HG03432 (cell line): ENCODE results near the gene AGPAT3.

Experiments used
- ATAC-seq: cut with Tn5 transposase; IDR thresholded peaks from one replicate; pipeline ENCODE4 v1.9.1; 2021; ENCODE audit warnings: mild to moderate bottlenecking, moderate library complexity; ENCODE audit not compliant: unreplicated experiment

AGPAT3 gene

GRCh38 chr21:43861706-43862105 lies 3.3 kb upstream of the AGPAT3 start:
- ATAC-seq = no peak

GRCh38 chr21:43864313-43864961 lies 586 bp upstream of the AGPAT3 start:
- ATAC-seq = no peak

- peak; percentile 30 for ATAC-seq
These were observed 677 bp downstream of the AGPAT3 start for GRCh38 chr21:43865540-43866259.

GRCh38 chr21:43866260-43866629 lies 1.2 kb downstream of the AGPAT3 start:
- ATAC-seq = no peak

DNA sequence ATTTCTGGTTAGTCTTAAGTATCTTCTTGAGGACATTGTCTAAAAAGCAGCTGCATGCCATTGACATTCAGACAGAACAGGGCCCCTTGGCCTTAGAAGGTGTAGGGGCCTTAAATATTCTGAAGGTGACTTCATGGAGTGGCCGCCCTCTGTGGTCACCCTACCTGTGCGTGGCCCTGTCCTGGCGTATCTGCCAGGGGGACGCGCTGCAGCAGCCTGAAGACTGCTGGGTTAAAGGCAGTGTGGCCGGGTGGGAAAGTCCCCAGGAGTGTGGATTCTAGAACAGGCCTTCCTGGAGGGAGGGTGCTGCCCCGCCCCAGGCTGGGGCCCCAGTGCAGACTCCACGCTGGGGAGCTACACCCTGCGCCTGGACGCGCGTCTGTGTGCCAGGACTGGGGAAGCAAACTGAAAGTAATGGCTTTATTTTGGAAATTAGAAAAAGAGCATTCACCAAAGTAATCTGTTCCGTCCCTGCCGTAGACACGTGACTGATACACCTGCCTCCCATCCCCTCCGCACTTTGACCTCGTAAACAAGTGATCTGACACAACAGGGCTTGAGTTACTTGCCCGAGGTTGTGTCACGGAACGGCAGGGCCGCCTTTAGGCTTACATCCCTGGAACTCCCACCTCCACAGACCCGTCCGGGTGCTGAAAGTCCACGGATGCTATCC lies 1.8 kb downstream of the AGPAT3 start:
- peak; percentile 44 for ATAC-seq

GRCh38 chr21:43867332-43867703 lies 2.3 kb downstream of the AGPAT3 start:
- no peak for ATAC-seq

DNA sequence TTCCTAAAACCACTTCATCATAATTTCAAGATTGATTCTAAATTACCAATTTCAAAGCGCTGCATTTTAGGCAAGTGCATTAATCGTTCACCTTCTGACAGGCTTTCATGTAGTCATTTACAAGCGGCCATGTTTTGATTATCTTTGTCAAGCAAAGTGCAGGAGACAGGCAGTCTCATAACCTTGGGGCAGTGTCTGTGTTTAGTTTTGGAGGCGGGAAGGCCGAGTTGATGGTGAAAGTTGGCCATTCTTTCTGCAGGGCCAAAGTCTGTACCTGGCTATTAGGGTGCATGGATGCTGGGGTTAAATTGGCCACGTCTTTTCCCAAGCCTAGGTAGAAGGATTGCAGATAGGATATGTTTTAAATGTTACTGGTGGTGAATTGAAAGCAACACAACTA lies 2.9 kb downstream of the AGPAT3 start:
- ATAC-seq = no peak

DNA sequence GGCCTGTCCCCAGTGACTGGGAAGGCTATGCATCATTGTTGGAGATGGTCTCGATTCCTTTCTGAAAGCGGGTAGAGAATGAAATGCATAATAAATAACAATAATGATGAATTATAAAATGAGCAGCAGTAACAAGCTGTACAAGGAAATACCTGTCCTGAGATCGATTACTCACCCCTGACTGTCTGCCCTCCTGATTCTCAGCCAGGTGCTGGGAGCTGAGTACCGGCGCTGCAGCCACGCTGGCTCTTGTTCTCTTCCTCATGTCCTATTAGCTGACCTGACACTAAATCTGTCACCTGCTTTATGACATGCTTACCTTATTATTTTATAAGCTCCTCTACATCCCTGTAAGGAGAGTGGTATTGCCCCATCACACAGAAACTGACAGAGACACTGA lies 3.4 kb downstream of the AGPAT3 start:
- no peak for ATAC-seq

GRCh38 chr21:43869486-43870325 lies 4.7 kb downstream of the AGPAT3 start:
- no peak for ATAC-seq

GRCh38 chr21:43871487-43871886 lies 6.5 kb downstream of the AGPAT3 start:
- no peak for ATAC-seq

GRCh38 chr21:43872531-43873197 lies 7.6 kb downstream of the AGPAT3 start:
- no peak for ATAC-seq

- ATAC-seq = no peak
These were observed 8.7 kb downstream of the AGPAT3 start for GRCh38 chr21:43873673-43874072.

GRCh38 chr21:43874085-43874805 lies 9.2 kb downstream of the AGPAT3 start:
- no peak for ATAC-seq

GRCh38 chr21:43876605-43877004 lies 11.6 kb downstream of the AGPAT3 start:
- no peak for ATAC-seq

- no peak for ATAC-seq
These were observed 13.0 kb downstream of the AGPAT3 start for GRCh38 chr21:43877936-43878575.

GRCh38 chr21:43879348-43880110 lies 14.5 kb downstream of the AGPAT3 start:
- no peak for ATAC-seq

- no peak for ATAC-seq
These were observed 15.3 kb downstream of the AGPAT3 start for GRCh38 chr21:43880111-43880985.

GRCh38 chr21:43881283-43881682 lies 16.3 kb downstream of the AGPAT3 start:
- no peak for ATAC-seq
